ENCODE measurements around the gene LIN37. TPM values are rescaled to one million over a fixed set of nuclear protein-coding genes. Genes with fewer than 3 reads are reported as not detected.

LIN37 gene
- total and polyA plus RNA-seq, 2 experiments from 2014 or later = 11.4 to 16.0 TPM

DNA sequence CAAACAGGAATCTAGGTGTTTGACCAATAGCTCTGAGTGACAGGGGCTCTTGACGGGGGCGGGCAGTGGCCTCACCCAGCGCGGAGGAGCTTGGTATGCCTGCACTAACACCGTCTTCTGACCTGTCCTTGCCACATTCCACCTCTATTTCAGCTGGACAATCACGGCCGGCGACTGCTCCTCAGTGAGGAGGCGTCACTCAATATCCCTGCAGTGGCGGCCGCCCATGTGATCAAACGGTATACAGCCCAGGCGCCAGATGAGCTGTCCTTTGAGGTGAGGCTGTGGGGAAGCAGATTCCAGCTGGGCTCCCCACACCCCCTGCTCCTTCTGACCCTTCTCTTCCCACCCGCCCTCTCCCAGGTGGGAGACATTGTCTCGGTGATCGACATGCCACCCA lies 31.7 kb downstream of the LIN37 start:
- Histone ChIP-seq H3K4me1 (ENCODE audit: low read depth) (no peaks in the 10 kb centered on the region), H3K4me3 (no peak overlapping the region), H3K9me3 (ENCODE audit: low read depth) (no peaks in the 10 kb centered on the region), H3K36me3 (no peaks in the 10 kb centered on the region), H3K27ac (no peak overlapping the region), H3K27me3 (no peaks in the 10 kb centered on the region)
- DNase-seq (ENCODE audit: low read depth in 1 of 2, low spot score in 1 of 2) = no peak
- TF ChIP-seq CTCF (IDR thresholded peaks at IDR 0.05; ENCODE audit: low read depth, low read length) = no peak

DNA sequence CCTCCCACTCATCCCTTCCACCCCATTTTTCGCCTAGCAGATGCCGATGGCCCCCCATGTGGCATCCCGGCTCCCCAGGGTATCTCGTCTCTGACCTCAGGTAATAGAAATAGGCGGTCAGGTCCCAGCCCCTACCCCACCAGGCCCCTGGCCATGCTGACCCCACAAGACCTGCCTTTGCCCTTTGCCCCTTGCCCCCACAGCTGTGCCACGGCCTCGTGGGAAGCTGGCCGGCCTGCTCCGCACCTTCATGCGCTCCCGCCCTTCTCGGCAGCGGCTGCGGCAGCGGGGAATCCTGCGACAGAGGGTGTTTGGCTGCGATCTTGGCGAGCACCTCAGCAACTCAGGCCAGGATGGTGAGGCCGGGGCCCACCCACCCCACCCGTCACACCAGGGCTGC lies 32.3 kb downstream of the LIN37 start:
- Histone ChIP-seq H3K9me3 (ENCODE audit: low read depth) (no peaks in the 10 kb centered on the region), H3K4me3 (no peak overlapping the region), H3K27ac (no peak overlapping the region), H3K27me3 (no peaks in the 10 kb centered on the region), H3K36me3 (no peaks in the 10 kb centered on the region), H3K4me1 (ENCODE audit: low read depth) (no peaks in the 10 kb centered on the region)
- no peak for TF ChIP-seq CTCF (IDR thresholded peaks at IDR 0.05; ENCODE audit: low read depth, low read length)
- no peak for DNase-seq (ENCODE audit: low read depth in 1 of 2, low spot score in 1 of 2)

- H3K36me3 ChIP-seq = no peaks in the 10 kb centered on the region
These were observed 33.3 kb downstream of the LIN37 start for GRCh38 chr19:35781650-35782049.

DNA sequence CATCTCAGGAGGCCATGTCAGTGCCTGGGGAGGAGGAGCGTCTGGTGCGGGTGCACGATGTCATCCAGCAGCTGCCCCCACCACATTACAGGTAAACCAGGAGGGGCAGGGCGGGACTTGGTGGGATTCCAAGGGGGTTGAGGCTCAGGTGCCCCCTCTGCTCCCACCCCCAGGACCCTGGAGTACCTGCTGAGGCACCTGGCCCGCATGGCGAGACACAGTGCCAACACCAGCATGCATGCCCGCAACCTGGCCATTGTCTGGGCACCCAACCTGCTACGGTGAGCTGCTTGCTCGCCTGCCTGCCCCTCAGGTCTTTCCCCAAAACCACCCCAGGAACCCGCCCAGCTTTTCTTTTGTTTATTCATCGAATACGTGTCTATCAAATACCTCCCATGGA lies 34.2 kb downstream of the LIN37 start:
- no peaks in the 10 kb centered on the region for H3K9me3 ChIP-seq (ENCODE audit: low read depth)
- H3K36me3 ChIP-seq = no peaks in the 10 kb centered on the region
- DNase-seq (ENCODE audit: low read depth in 1 of 2, low spot score in 1 of 2) = no peak
- no peaks in the 10 kb centered on the region for H3K4me1 ChIP-seq (ENCODE audit: low read depth)
- H3K27ac ChIP-seq = no peak overlapping the region
- no peak overlapping the region for H3K4me3 ChIP-seq
- TF ChIP-seq CTCF (IDR thresholded peaks at IDR 0.05; ENCODE audit: low read depth, low read length) = no peak
- no peaks in the 10 kb centered on the region for H3K27me3 ChIP-seq

More at GRCh38 chr19:35781650-35782049, 33.3 kb downstream of the LIN37 start:
- Histone ChIP-seq H3K4me3 (no peak overlapping the region), H3K27ac (no peak overlapping the region), H3K9me3 (ENCODE audit: low read depth) (no peaks in the 10 kb centered on the region), H3K27me3 (no peaks in the 10 kb centered on the region), H3K4me1 (ENCODE audit: low read depth) (no peaks in the 10 kb centered on the region)
- no peak for DNase-seq (ENCODE audit: low read depth in 1 of 2, low spot score in 1 of 2)
- no peak for TF ChIP-seq CTCF (IDR thresholded peaks at IDR 0.05; ENCODE audit: low read depth, low read length)

GRCh38 chr19:35783469-35784434 lies 35.4 kb downstream of the LIN37 start:
- Histone ChIP-seq H3K27me3 (no peaks in the 10 kb centered on the region), H3K27ac (no peak overlapping the region), H3K4me3 (no peak overlapping the region), H3K4me1 (ENCODE audit: low read depth) (no peaks in the 10 kb centered on the region), H3K36me3 (no peaks in the 10 kb centered on the region), H3K9me3 (ENCODE audit: low read depth) (no peaks in the 10 kb centered on the region)
- no peak for TF ChIP-seq CTCF (IDR thresholded peaks at IDR 0.05; ENCODE audit: low read depth, low read length)
- DNase-seq (ENCODE audit: low read depth in 1 of 2, low spot score in 1 of 2) = no peak
